GM21528 (cell line): ENCODE measurements around the gene GCN1.
"Not testable (repeated sequence)": the region's sequence is repeated elsewhere in the genome, so short reads cannot be mapped to it uniquely, and the experiment has no call there.

Experiments
- ATAC-seq: cut with Tn5 transposase; IDR thresholded peaks from one replicate; pipeline ENCODE4 v1.9.1; 2021; ENCODE audit warnings: mild to moderate bottlenecking, moderate library complexity; ENCODE audit not compliant: unreplicated experiment, low FRiP score

GCN1 gene, protein sequence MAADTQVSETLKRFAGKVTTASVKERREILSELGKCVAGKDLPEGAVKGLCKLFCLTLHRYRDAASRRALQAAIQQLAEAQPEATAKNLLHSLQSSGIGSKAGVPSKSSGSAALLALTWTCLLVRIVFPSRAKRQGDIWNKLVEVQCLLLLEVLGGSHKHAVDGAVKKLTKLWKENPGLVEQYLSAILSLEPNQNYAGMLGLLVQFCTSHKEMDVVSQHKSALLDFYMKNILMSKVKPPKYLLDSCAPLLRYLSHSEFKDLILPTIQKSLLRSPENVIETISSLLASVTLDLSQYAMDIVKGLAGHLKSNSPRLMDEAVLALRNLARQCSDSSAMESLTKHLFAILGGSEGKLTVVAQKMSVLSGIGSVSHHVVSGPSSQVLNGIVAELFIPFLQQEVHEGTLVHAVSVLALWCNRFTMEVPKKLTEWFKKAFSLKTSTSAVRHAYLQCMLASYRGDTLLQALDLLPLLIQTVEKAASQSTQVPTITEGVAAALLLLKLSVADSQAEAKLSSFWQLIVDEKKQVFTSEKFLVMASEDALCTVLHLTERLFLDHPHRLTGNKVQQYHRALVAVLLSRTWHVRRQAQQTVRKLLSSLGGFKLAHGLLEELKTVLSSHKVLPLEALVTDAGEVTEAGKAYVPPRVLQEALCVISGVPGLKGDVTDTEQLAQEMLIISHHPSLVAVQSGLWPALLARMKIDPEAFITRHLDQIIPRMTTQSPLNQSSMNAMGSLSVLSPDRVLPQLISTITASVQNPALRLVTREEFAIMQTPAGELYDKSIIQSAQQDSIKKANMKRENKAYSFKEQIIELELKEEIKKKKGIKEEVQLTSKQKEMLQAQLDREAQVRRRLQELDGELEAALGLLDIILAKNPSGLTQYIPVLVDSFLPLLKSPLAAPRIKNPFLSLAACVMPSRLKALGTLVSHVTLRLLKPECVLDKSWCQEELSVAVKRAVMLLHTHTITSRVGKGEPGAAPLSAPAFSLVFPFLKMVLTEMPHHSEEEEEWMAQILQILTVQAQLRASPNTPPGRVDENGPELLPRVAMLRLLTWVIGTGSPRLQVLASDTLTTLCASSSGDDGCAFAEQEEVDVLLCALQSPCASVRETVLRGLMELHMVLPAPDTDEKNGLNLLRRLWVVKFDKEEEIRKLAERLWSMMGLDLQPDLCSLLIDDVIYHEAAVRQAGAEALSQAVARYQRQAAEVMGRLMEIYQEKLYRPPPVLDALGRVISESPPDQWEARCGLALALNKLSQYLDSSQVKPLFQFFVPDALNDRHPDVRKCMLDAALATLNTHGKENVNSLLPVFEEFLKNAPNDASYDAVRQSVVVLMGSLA (N-terminal part only)

GRCh38 chr12:120194534-120195395 lies at the start of gene GCN1:
Gene GCN1 (minus strand): TSS chr12:120194715. CDS start chr12:120194697, 18 bp downstream.
- peak; percentile 72 for ATAC-seq

DNA sequence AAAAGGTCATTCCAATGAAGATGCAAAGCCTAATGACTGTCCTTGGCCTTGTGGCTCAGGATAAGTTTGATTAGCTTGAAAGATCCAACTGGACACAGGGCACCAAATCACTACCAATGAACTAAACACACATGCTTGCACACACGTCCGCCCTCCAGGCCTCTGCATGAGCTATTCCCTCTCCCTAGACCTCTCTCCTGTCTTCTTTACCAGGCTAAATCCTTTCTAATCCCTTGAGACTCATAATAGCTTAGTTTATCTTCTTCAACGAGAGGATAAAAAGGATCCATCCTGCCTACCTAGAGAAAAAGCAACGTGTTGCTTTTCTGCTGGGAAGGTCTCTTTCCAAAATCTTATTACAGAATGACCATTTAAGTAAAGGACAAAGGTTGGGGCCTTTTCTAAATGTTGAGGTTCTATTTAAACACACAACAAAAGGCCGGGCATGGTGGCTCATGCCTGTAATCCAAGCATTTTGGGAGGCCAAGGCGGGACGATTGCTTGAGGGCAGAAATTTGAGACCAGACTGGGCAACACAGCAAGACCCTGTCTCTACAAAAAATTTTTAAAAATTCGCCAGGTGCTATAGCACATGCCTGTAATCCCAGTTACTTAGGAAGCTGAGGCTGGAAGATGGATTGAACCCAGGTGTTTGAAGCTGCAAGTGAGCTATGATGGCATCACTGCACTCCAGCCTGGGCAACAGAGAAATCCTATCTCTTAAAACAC lies 48.6 kb upstream of the GCN1 start:
- ATAC-seq: no peak

GRCh38 chr12:120242275-120242799 lies 47.8 kb upstream of the GCN1 start:
- no peak for ATAC-seq

DNA sequence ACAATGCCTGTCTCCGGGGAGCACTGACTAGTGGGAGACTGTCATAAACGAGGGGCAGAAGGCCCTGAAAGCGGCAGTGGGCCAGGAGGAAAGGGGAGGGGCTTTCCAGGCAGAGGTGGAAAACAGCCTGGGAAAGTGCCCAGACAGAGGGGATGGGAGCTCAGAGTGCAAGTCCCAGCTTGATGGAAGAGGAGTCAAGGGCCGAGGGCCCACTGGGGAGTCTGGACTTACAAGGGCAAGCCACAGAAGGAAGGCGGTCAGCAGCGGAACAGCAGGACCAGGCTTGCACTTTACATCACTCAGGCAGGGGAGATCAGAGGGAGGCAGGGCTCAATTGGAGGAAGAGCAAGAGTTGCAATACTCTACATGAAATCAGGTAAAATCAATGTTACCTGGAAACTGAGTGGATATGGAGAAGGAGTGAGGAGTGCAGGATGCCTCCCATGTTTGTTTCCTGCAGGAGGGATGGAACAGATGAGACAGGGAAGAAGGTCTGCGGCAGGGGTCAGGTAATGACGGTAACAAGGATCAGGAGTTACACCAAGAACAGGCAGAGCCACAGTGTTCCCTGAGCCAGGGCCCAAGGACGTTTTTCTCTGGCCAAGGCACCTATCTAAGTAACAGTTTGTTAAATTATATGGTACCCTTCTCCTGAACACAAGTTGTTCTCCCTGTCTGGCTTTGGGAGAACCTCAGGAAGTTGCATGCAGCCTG lies 47.2 kb upstream of the GCN1 start:
- no peak for ATAC-seq

GRCh38 chr12:120240495-120240833 lies 45.9 kb upstream of the GCN1 start:
- no peak for ATAC-seq

DNA sequence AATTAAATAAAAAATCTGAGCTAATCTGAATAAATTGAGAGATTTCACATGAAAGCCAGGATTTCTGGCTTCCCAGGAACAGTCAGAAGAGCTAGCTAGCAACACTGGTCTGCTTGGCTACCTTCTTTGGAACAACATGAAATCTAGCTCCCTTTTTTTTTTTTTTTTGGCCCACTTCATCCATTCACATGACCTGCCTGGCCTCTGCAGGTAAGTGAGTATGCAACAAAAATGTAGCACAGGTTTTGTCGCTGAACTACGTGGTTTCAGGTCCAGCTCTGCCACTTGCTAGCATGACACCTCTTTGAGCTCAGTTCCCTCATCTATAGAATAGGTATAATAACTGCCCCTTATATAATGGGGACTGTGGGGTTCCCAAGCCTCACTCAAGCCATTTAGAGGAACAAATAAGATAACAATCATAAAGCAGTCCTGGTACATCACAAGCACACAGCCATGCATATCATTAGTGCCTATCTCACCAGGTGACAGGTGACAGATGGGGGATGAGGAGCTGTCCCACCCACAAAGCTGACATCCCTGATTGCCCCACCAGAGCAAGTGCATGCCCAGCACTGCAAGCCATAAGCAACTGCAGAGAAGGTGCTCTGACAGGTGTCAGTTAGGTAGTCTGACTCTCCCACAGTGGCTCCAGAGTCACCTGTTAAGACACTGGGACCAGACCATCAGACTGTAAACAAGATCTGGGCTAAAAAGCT lies 45.4 kb upstream of the GCN1 start:
- ATAC-seq: no peak

DNA sequence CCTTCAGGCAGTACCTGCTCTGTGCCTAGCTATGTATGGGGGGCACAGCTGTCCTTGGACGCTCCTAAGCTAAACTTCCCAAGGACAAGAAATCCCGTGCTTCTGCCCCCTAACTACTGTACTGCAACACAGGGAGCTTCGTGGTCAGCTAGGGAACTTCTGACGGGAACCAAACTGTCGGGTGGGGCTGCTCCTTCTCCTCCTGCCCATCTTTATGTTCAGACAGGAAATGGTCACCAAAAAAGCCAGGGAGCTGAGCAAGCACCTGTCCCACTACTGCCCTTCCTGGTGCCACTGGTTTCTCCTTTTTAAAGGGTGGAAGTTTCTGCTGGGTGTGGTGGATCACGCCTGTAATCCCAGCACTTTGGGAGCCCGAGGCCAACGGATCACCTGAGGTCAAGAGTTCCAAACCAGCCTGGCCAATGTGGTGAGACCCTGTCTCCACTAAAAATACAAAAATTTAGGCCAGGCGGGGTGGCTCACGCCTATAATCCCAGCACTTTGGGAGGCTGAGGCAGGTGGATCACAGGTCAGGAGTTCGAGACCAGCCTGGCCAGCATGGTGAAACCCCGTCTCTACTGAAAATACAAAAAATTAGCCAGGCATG lies 44.4 kb upstream of the GCN1 start:
- ATAC-seq: no peak

DNA sequence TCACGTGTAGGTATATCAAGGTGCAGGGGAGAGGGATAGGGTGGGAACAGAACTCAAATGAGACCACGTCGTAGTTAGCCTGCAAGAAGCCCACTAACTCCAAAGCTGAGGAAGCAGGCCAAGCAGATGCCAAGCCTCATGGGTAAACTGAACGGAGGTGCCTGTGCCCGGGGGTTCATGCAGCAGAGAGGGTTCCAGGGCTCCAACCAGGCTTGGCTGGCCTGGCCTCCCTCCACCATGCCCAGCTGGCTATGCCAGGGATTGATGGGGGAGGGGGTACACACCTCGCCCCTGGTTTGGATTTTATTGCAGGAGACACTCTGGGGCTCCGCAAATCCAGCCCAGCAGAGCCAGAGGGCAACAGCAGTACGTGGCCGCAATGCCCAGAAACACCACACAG lies 43.7 kb upstream of the GCN1 start:
- ATAC-seq: no peak

GRCh38 chr12:120237360-120238171 lies 43.1 kb upstream of the GCN1 start:
- ATAC-seq: no peak

DNA sequence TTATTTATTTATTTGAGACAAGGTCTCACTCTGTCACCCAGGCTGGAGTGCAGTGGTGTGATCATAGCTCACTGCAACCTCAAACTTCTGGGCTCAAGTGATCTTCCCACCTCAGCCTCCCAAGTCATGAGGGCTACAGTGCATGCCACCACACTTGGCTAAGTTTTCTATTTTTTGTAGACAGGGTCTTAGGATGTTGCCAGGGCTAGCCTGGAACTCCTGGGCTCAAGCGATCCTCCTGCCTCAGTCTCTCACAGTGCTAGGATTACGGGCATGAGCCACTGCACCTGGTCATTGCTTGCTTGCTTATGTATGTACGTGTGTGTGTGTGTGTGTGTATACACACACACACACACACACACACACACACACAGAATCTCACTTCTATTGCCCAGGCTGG lies 42.3 kb upstream of the GCN1 start:
- ATAC-seq: not testable (repeated sequence)

- no peak for ATAC-seq
These were observed 41.1 kb upstream of the GCN1 start for GRCh38 chr12:120235369-120236323.

GRCh38 chr12:120234643-120235368 lies 40.3 kb upstream of the GCN1 start:
- no peak for ATAC-seq

- no peak for ATAC-seq
These were observed 36.9 kb upstream of the GCN1 start for GRCh38 chr12:120231316-120232011.

GRCh38 chr12:120230974-120231315 lies 36.4 kb upstream of the GCN1 start:
- no peak for ATAC-seq
